GM12801 (cell line): ENCODE results near the gene OR14J1.

Experiments
- CTCF ChIP-seq: IDR thresholded peaks from one replicate; pipeline ENCODE4 v1.5.1; 2011; ENCODE audit warnings: control low read depth; ENCODE audit not compliant: insufficient read length; ENCODE audit errors: extremely low read depth

Gene OR14J1

DNA sequence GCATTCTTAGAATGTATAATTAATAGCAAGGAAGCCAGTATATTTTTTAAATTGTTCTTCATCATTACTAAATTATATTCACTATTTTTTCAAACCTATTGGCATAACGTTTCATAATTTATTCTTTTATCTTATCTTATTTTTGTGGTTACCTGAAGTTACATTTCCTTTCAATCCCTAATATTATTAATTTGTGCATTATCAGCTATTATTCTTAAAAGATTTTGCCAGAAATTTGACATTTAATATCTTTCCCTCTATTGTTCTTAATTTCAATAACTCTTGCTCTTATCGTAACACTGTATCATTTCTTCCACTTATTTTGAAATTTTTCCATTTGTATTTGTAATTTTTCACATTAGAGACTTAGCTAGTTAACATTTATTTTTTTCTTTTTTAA, 18.4 kb downstream of the OR14J1 start:
- no peak for TF ChIP-seq CTCF

GRCh38 chr6:29325777-29326176, 24.3 kb downstream of the OR14J1 start:
- TF ChIP-seq CTCF: no peak

- no peak for TF ChIP-seq CTCF
Measured at GRCh38 chr6:29332676-29333075, 31.2 kb downstream of the OR14J1 start.

GRCh38 chr6:29336269-29336668, 34.8 kb downstream of the OR14J1 start:
- TF ChIP-seq CTCF: no peak

DNA sequence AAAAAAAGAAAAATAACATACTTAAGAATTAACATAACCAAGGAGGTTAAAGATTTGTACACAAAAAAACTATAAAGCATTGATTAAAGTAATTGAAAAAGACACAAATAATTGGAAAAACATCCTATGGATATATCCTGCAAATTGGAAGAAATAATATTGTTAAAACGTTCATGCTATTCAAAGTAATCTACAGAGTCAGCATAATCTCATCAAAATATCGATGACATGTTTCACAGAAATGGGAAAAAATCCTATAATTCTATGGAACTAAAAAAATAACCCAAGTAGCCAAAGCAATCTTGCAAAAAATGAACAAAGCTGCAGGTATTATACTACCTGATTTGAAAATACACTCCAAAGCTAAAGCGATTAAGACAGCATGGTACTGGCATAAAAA, 43.9 kb downstream of the OR14J1 start:
- TF ChIP-seq CTCF: no peak

DNA sequence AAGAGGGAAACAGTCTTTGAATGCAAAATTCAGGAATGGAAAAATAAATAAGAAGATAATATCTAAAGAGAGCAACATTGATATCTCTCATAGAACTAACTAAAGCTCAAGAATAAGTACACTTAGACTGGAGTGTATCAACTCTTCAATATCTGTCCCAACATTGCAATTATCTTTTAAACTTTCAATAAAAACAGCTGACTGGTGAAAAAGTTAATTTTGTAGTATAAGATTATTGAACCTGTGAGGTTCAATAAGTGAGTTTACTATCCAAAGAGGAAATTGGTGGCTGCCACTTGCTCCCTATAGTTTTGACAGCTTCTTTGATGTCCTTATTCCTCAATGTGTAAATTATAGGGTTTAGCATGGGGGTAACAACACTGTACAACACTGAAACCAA, 53.5 kb downstream of the OR14J1 start:
- TF ChIP-seq CTCF: no peak

DNA sequence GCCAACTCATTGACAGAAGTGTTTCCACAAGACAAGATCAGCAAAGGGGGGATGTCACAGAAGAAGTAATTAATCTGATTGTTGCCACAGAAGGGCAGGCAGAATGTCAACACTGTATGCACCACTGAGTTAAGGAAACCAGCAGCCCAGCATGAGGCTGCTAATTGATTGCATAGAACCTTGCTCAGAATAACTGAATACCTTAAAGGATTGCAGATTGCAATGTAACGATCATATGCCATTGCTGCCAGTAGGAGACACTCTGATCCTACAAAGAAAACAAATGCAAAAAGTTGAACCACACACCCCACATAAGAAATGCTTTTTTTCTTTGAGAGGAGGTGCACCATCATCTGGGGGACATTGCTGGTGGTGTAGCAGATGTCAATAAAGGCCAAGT, 54.1 kb downstream of the OR14J1 start:
- TF ChIP-seq CTCF: no peak
